Hepatocyte (in vitro differentiated cells): ENCODE data around the gene C1orf167. TPM values are rescaled to one million over a fixed set of nuclear protein-coding genes. Genes with fewer than 3 reads are reported as not detected.

Experiments used
- DNase-seq: peaks from one replicate; pipeline ENCODE4 v3.0.0-alpha.2; 2016; ENCODE audit warnings: low spot score
- H2AFZ ChIP-seq: fragments of 200-600 bp; sonication (generic); 2 replicates; pipeline ENCODE4 v1.6.0; 2016; ENCODE audit warnings: antibody characterized with exemption, mild to moderate bottlenecking
- H3K27ac ChIP-seq: fragments of 200-600 bp; sonication (generic); 2 replicates; pipeline ENCODE4 v1.5.1; 2016; ENCODE audit warnings: mild to moderate bottlenecking
- H3K27me3 ChIP-seq: fragments of 200-600 bp; sonication (generic); 2 replicates; pipeline ENCODE4 v1.6.1; 2016
- H3K36me3 ChIP-seq: fragments of 200-600 bp; sonication (generic); replicated peaks from 2 replicates; pipeline ENCODE4 v1.5.1; 2016; ENCODE audit warnings: low read depth; ENCODE audit not compliant: insufficient read depth
- H3K4me1 ChIP-seq: fragments of 200-600 bp; sonication (generic); 2 replicates; pipeline ENCODE4 v1.5.1; 2016; ENCODE audit warnings: mild to moderate bottlenecking, moderate library complexity; ENCODE audit not compliant: insufficient read depth
- H3K4me2 ChIP-seq: fragments of 200-600 bp; sonication (generic); 2 replicates; pipeline ENCODE4 v1.6.0; 2016
- H3K4me3 ChIP-seq: fragments of 200-600 bp; sonication (generic); 2 replicates; pipeline ENCODE4 v1.5.1; 2016; ENCODE audit warnings: mild to moderate bottlenecking
- H3K79me2 ChIP-seq: fragments of 200-600 bp; sonication (generic); 2 replicates; pipeline ENCODE4 v1.6.0; 2017; ENCODE audit warnings: mild to moderate bottlenecking
- H3K9me2 ChIP-seq: fragments of 200-600 bp; sonication (generic); replicated peaks from 2 replicates; pipeline ENCODE4 v1.6.0; 2017; ENCODE audit warnings: mild to moderate bottlenecking; ENCODE audit not compliant: insufficient read depth
- H3K9me3 ChIP-seq: fragments of 200-600 bp; sonication (generic); 2 replicates; pipeline ENCODE4 v1.5.1; 2016; ENCODE audit warnings: low read depth, mild to moderate bottlenecking
- H4K20me1 ChIP-seq: fragments of 200-600 bp; sonication (generic); 2 replicates; pipeline ENCODE4 v1.6.0; 2016; ENCODE audit warnings: mild to moderate bottlenecking; ENCODE audit not compliant: insufficient read depth, poor library complexity, severe bottlenecking
- CTCF ChIP-seq: fragments of 200-600 bp; sonication (generic); IDR thresholded peaks from 2 replicates; pipeline ENCODE4 v1.5.1; 2016; ENCODE audit warnings: antibody characterized with exemption, mild to moderate bottlenecking; ENCODE audit not compliant: poor library complexity
- EZH2 ChIP-seq: fragments of 200-600 bp; sonication (generic); IDR thresholded peaks from 2 replicates; pipeline ENCODE4 v1.6.1; 2016; ENCODE audit warnings: antibody characterized with exemption, mild to moderate bottlenecking, borderline replicate concordance
- EZH2phosphoT487 ChIP-seq: fragments of 200-600 bp; sonication (generic); IDR thresholded peaks from one replicate; pipeline ENCODE4 v1.6.1; 2018; ENCODE audit warnings: antibody characterized with exemption, mild to moderate bottlenecking, low read depth, moderate library complexity; ENCODE audit not compliant: unreplicated experiment, severe bottlenecking
- WGBS: methylation state at CpG from one replicate; pipeline ENCODE4 v1.1.6; 2016; ENCODE audit warnings: low lambda C conversion rate; ENCODE audit errors: missing lambda C conversion rate; 5-methylcytosine and 5-hydroxymethylcytosine counted together
- polyA plus RNA-seq: library from polyadenylated mRNA; unstranded; fragments of >200 nt; fragmentation: Nextera tagmentation; extraction: Ambion mirVana; gene quantifications from 2 replicates; pipeline ENCODE4 v1.2.1, GENCODE V29; 2016
- total RNA-seq: library from RNA; depleted of rRNA; stranded (reverse); fragments of >200 nt; gene quantifications from 2 replicates; pipeline ENCODE4 v1.2.3, GENCODE V29; 2014

The C1orf167 gene
- total and polyA plus RNA-seq, 2 experiments from 2014 or later: 0.37 TPM; not detected in 1

GRCh38 chr1:11795238-11795890 is 33.4 kb downstream of the C1orf167 start:
- Histone ChIP-seq H3K79me2 (peaks cover under 1% of the 10 kb centered on the region), H4K20me1 (no peaks in the 10 kb centered on the region), H3K4me1 (peaks cover 24% of the 10 kb centered on the region), H3K9me2 (no peaks in the 10 kb centered on the region), H3K27ac (no peak overlapping the region), H3K36me3 (no peaks in the 10 kb centered on the region), H3K4me3 (no peak overlapping the region), H3K9me3 (no peaks in the 10 kb centered on the region), H2AFZ (no peak overlapping the region), H3K4me2 (no peak overlapping the region), H3K27me3 (no peaks in the 10 kb centered on the region)
- TF ChIP-seq CTCF (no peak), EZH2phosphoT487 (no peak), EZH2 (no peak)
- WGBS: 86% methylated on average over 14 of the region's 14 CpGs
- no peak for DNase-seq

GRCh38 chr1:11796036-11796828 is 34.2 kb downstream of the C1orf167 start:
- TF ChIP-seq CTCF (no peak), EZH2phosphoT487 (no peak), EZH2 (no peak)
- peaks cover 18% of the 10 kb centered on the region for H3K4me1 ChIP-seq
- H3K9me2 ChIP-seq: no peaks in the 10 kb centered on the region
- H4K20me1 ChIP-seq: no peaks in the 10 kb centered on the region
- no peak overlapping the region for H3K4me2 ChIP-seq
- no peak overlapping the region for H3K4me3 ChIP-seq
- H3K79me2 ChIP-seq: peaks cover 7% of the 10 kb centered on the region
- WGBS: 94% methylated on average over 15 of the region's 15 CpGs
- H3K27ac ChIP-seq: no peak overlapping the region
- no peaks in the 10 kb centered on the region for H3K36me3 ChIP-seq
- no peaks in the 10 kb centered on the region for H3K9me3 ChIP-seq
- H2AFZ ChIP-seq: no peak overlapping the region
- no peaks in the 10 kb centered on the region for H3K27me3 ChIP-seq
- DNase-seq: no peak

- Histone ChIP-seq H2AFZ (no peak overlapping the region), H3K9me2 (no peaks in the 10 kb centered on the region), H3K36me3 (no peaks in the 10 kb centered on the region), H4K20me1 (no peaks in the 10 kb centered on the region), H3K4me2 (no peak overlapping the region), H3K4me1 (peaks cover 10% of the 10 kb centered on the region), H3K27ac (peak overlapping the region; percentile 24), H3K9me3 (no peaks in the 10 kb centered on the region), H3K27me3 (no peaks in the 10 kb centered on the region), H3K79me2 (peaks cover 20% of the 10 kb centered on the region), H3K4me3 (no peak overlapping the region)
- DNase-seq: no peak
- TF ChIP-seq CTCF: no peak
- TF ChIP-seq EZH2: no peak
- TF ChIP-seq EZH2phosphoT487: no peak
- 92% methylated on average over 6 of the region's 6 CpGs for WGBS
Observed at GRCh38 chr1:11797525-11798216, 35.7 kb downstream of the C1orf167 start.
